GM18505 (cell line): Measurements from ENCODE around the gene PRUNE2.

Experiments
- ATAC-seq: cut with Tn5 transposase; IDR thresholded peaks from one replicate; pipeline ENCODE4 v1.9.1; 2021; ENCODE audit not compliant: unreplicated experiment
- POLR2A ChIP-seq: IDR thresholded peaks from 4 replicates; pipeline ENCODE4 v1.6.1; 2011; ENCODE audit warnings: borderline replicate concordance; ENCODE audit not compliant: insufficient read depth, insufficient read length; ENCODE audit errors: extremely low read depth

PRUNE2 gene

GRCh38 chr9:76561900-76562299 is 344.0 kb downstream of the PRUNE2 start:
- peak; percentile 21 for ATAC-seq
- no peak for TF ChIP-seq POLR2A
